RWPE2 (cell line): ENCODE measurements around the gene CMSS1.

Experiments
- ATAC-seq: fragments of 200-7000 bp; cut with Tn5 transposase; 3 replicates; pipeline ENCODE4 v1.9.1; 2021; ENCODE audit warnings: low read depth
- DNase-seq: peaks from one replicate; pipeline ENCODE4 v3.0.0-alpha.2; 2020; ENCODE audit warnings: low spot score
- H3K27ac ChIP-seq: fragments of 450-650 bp; 2 replicates; pipeline ENCODE4 v1.5.1; 2017; ENCODE audit warnings: mild to moderate bottlenecking; ENCODE audit not compliant: poor library complexity, severe bottlenecking
- H3K27me3 ChIP-seq: fragments of 250-450 bp; sonication (Bioruptor Pico); 2 replicates; pipeline ENCODE4 v1.5.1; 2021; ENCODE audit warnings: mild to moderate bottlenecking, moderate library complexity; ENCODE audit not compliant: insufficient read depth, poor library complexity, severe bottlenecking
- H3K36me3 ChIP-seq: fragments of 250-450 bp; sonication (Bioruptor Pico); 2 replicates; pipeline ENCODE4 v1.5.1; 2020; ENCODE audit warnings: low read depth, mild to moderate bottlenecking, moderate library complexity
- H3K4me1 ChIP-seq: fragments of 250-450 bp; sonication (Bioruptor Pico); 2 replicates; pipeline ENCODE4 v1.5.1; 2021; ENCODE audit warnings: mild to moderate bottlenecking, moderate library complexity; ENCODE audit not compliant: insufficient read depth, poor library complexity, severe bottlenecking
- H3K4me3 ChIP-seq: fragments of 250-450 bp; sonication (Bioruptor Pico); 2 replicates; pipeline ENCODE4 v1.5.1; 2021; ENCODE audit warnings: mild to moderate bottlenecking, moderate library complexity; ENCODE audit not compliant: severe bottlenecking
- H3K9me3 ChIP-seq: fragments of 250-450 bp; sonication (Bioruptor Pico); 2 replicates; pipeline ENCODE4 v1.5.1; 2021; ENCODE audit warnings: mild to moderate bottlenecking, moderate library complexity; ENCODE audit not compliant: severe bottlenecking
- TF ChIP-seq, protein P1 (sequence below): fragments of 450-650 bp; IDR thresholded peaks from one replicate; pipeline ENCODE4 v1.5.1; 2017; ENCODE audit warnings: mild to moderate bottlenecking, moderate library complexity; ENCODE audit not compliant: poor library complexity, severe bottlenecking

CMSS1 gene

GRCh38 chr3:99799422-99799821, 18.2 kb upstream of the CMSS1 start:
- no peak; the same call in 2 of the 3 replicates for ATAC-seq
- H3K4me1 ChIP-seq: no peaks in the 10 kb centered on the region
- H3K36me3 ChIP-seq: peaks cover 5% of the 10 kb centered on the region; the same call in 1 of the 2 replicates
- peaks cover under 1% of the 10 kb centered on the region for H3K9me3 ChIP-seq
- TF ChIP-seq, protein P1, sequence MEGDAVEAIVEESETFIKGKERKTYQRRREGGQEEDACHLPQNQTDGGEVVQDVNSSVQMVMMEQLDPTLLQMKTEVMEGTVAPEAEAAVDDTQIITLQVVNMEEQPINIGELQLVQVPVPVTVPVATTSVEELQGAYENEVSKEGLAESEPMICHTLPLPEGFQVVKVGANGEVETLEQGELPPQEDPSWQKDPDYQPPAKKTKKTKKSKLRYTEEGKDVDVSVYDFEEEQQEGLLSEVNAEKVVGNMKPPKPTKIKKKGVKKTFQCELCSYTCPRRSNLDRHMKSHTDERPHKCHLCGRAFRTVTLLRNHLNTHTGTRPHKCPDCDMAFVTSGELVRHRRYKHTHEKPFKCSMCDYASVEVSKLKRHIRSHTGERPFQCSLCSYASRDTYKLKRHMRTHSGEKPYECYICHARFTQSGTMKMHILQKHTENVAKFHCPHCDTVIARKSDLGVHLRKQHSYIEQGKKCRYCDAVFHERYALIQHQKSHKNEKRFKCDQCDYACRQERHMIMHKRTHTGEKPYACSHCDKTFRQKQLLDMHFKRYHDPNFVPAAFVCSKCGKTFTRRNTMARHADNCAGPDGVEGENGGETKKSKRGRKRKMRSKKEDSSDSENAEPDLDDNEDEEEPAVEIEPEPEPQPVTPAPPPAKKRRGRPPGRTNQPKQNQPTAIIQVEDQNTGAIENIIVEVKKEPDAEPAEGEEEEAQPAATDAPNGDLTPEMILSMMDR: no peak
- H3K27me3 ChIP-seq: no peaks in the 10 kb centered on the region
- DNase-seq: no peak
- no peak overlapping the region for H3K4me3 ChIP-seq
- no peak overlapping the region for H3K27ac ChIP-seq

DNA sequence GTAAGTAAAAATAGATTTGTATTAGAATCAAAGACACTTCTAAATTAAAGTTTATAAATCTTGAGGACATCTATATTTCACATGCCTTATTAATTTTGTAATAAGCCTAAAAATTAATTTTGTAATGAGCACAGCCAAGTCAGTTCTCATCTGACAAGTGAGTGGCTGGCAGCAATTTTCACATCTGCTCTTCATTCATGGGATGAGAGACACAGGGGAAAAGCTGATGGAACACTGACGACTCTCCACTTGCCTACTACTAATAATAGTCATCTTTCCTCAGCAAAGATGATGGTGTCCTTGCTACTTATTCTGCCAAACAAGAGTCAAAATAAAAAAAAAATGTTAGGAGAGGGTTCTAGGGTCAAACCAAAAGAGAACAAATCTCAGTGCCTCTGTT, 14.4 kb upstream of the CMSS1 start:
- TF ChIP-seq, protein P1: no peak
- Histone ChIP-seq H3K27me3 (no peaks in the 10 kb centered on the region), H3K36me3 (no peaks in the 10 kb centered on the region), H3K9me3 (peaks cover 10% of the 10 kb centered on the region), H3K4me3 (no peak overlapping the region), H3K4me1 (no peaks in the 10 kb centered on the region), H3K27ac (no peak overlapping the region)
- ATAC-seq (no peak), DNase-seq (no peak)

- peaks cover 10% of the 10 kb centered on the region for H3K9me3 ChIP-seq
- H3K4me3 ChIP-seq: no peak overlapping the region
- H3K36me3 ChIP-seq: no peaks in the 10 kb centered on the region
- H3K4me1 ChIP-seq: no peaks in the 10 kb centered on the region
- no peaks in the 10 kb centered on the region for H3K27me3 ChIP-seq
- DNase-seq: no peak
- ATAC-seq: no peak
- TF ChIP-seq, protein P1: no peak
- H3K27ac ChIP-seq: no peak overlapping the region
Observed at GRCh38 chr3:99805160-99805559, 12.5 kb upstream of the CMSS1 start.

- no peak for DNase-seq
- peak; percentile 31; the same call in 1 of the 3 replicates for ATAC-seq
- no peak overlapping the region for H3K4me3 ChIP-seq
- TF ChIP-seq, protein P1: peak; percentile 88
- no peak overlapping the region for H3K27ac ChIP-seq
- no peaks in the 10 kb centered on the region for H3K36me3 ChIP-seq
- H3K27me3 ChIP-seq: no peaks in the 10 kb centered on the region
- peaks cover 10% of the 10 kb centered on the region for H3K9me3 ChIP-seq
- no peaks in the 10 kb centered on the region for H3K4me1 ChIP-seq
Observed at GRCh38 chr3:99808163-99808794, 9.4 kb upstream of the CMSS1 start.

DNA sequence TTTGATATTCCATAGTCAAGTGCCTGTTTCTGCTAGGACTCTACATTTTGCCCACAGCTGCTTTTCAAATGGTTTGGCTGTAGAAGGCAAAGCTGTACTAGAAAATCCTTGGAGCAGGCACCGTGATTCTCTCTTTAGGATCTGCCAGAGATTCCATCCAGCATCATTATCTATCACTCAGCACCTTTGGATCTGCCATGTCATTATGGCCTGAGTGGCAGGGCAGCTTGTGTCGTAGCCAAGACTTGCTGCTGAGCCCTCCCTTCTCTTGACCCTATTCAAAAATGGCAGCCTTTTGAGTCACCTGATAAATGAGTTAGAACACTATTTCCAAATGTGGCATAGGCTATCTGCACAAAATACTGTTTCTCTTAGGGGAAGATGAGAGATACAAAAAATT, 8.1 kb upstream of the CMSS1 start:
- TF ChIP-seq, protein P1: no peak
- no peak for DNase-seq
- no peak for ATAC-seq
- Histone ChIP-seq H3K27me3 (no peaks in the 10 kb centered on the region), H3K27ac (no peak overlapping the region), H3K4me3 (no peak overlapping the region), H3K9me3 (peaks cover 8% of the 10 kb centered on the region), H3K4me1 (no peaks in the 10 kb centered on the region), H3K36me3 (no peaks in the 10 kb centered on the region)
